ENCODE results near the gene RHO. TPM values are rescaled to one million over a fixed set of nuclear protein-coding genes. Genes with fewer than 3 reads are reported as not detected.

Gene RHO
- total RNA-seq, 1 experiment from 2014 or later: not detected

- no peak overlapping the region for H3K27ac ChIP-seq (ENCODE audit: low read length)
- ATAC-seq (no peak), DNase-seq (ENCODE audit: low read depth, low spot score) (no peak)
- intact Hi-C loops (cut with micrococcal nuclease; ENCODE audit: unreplicated experiment) (loop anchor here (5.0 kb wide), 1 partner anchor 67 kb away; no protein-coding TSS in a partner anchor), in situ Hi-C loops (cut with HindIII; ENCODE audit: low pct_unique_long_range_greater_than_20kb, low sequenced_read_pairs) (no loop called here)
- H3K4me1 ChIP-seq (ENCODE audit: control insufficient read depth, insufficient read depth, low read length): peaks cover 20% of the 10 kb centered on the region
- H3K27me3 ChIP-seq (ENCODE audit: control insufficient read depth, insufficient read depth, low read length): no peaks in the 10 kb centered on the region
- POLR2A ChIA-PET: no interaction called here
- peaks cover 7% of the 10 kb centered on the region for H3K36me3 ChIP-seq (ENCODE audit: control insufficient read depth, insufficient read depth, low read length)
- TF ChIP-seq REST (IDR thresholded peaks at IDR 0.05; ENCODE audit: insufficient read depth in 1 of 2, low read depth in 2 of 2, low read length in 1 of 2): no peak
- no peak for TF ChIP-seq CTCF (IDR thresholded peaks at IDR 0.05)
- no peak for TF ChIP-seq POLR2AphosphoS5 (IDR thresholded peaks at IDR 0.05; ENCODE audit: low read depth, low read length)
- TF ChIP-seq TCF7L2 (IDR thresholded peaks at IDR 0.05; ENCODE audit: low read depth, low read length): no peak
- no peak overlapping the region for H3K4me3 ChIP-seq (ENCODE audit: low read depth in 2 of 2, low read length in 2 of 2)
- no peaks in the 10 kb centered on the region for H3K9me3 ChIP-seq (ENCODE audit: control insufficient read depth, insufficient read depth, low read depth, low read length)
- CTCF ChIA-PET: no interaction called here
- no TSS peak for BruUV-seq (replicated peaks)
These were observed 31.2 kb downstream of the RHO start for GRCh38 chr3:129559565-129560079.

GRCh38 chr3:129560269-129560787 is 31.9 kb downstream of the RHO start:
- no peak for DNase-seq (ENCODE audit: low read depth, low spot score)

More at GRCh38 chr3:129560269-129560787, 31.9 kb downstream of the RHO start:
- Histone ChIP-seq H3K36me3 (ENCODE audit: control insufficient read depth, insufficient read depth, low read length) (peaks cover 9% of the 10 kb centered on the region), H3K9me3 (ENCODE audit: control insufficient read depth, insufficient read depth, low read depth, low read length) (no peaks in the 10 kb centered on the region), H3K4me3 (ENCODE audit: low read depth in 2 of 2, low read length in 2 of 2) (no peak overlapping the region), H3K4me1 (ENCODE audit: control insufficient read depth, insufficient read depth, low read length) (peaks cover 20% of the 10 kb centered on the region), H3K27me3 (ENCODE audit: control insufficient read depth, insufficient read depth, low read length) (no peaks in the 10 kb centered on the region), H3K27ac (ENCODE audit: low read length) (peak overlapping the region; percentile 11; the same call in 1 of the 2 replicates)
- in situ Hi-C loops (cut with HindIII; ENCODE audit: low pct_unique_long_range_greater_than_20kb, low sequenced_read_pairs) (no loop called here), intact Hi-C loops (cut with micrococcal nuclease; ENCODE audit: unreplicated experiment) (no loop called here)
- no peak for TF ChIP-seq CTCF (IDR thresholded peaks at IDR 0.05)
- no peak for TF ChIP-seq REST (IDR thresholded peaks at IDR 0.05; ENCODE audit: insufficient read depth in 1 of 2, low read depth in 2 of 2, low read length in 1 of 2)
- no peak for TF ChIP-seq TCF7L2 (IDR thresholded peaks at IDR 0.05; ENCODE audit: low read depth, low read length)
- TF ChIP-seq SIN3A (IDR thresholded peaks at IDR 0.05; ENCODE audit: borderline replicate concordance, insufficient read depth, low read depth, low read length): no peak
- TF ChIP-seq POLR2AphosphoS5 (IDR thresholded peaks at IDR 0.05; ENCODE audit: low read depth, low read length): no peak
- no peak for ATAC-seq
- ChIA-PET CTCF (interaction anchor here (1.3 kb wide), 1 partner anchor 177 kb away, joined by 5 read pairs; no protein-coding TSS in a partner anchor), POLR2A (no interaction called here)
- BruUV-seq (replicated peaks): no TSS peak

Data from Panc1 (cell line).